D721Med (cell line): ENCODE measurements around the gene PLCD3.

Source experiments
- DNase-seq: peaks from one replicate; pipeline ENCODE4 v3.0.0; 2011; ENCODE audit warnings: low spot score; ENCODE audit not compliant: insufficient read length
- FAIRE-seq: peaks from 2 replicates; lab custom pipeline; 2011; peaks lifted over from hg19 to GRCh38; lab: Jason Lieb, UNC
- CTCF ChIP-seq: IDR thresholded peaks from 2 replicates; pipeline ENCODE4 v1.5.1; 2012; ENCODE audit warnings: mild to moderate bottlenecking, control low read depth; ENCODE audit not compliant: insufficient read depth; ENCODE audit errors: missing control alignments

Gene PLCD3

GRCh38 chr17:45061606-45062205 is 70.6 kb downstream of the PLCD3 start:
- no peak for TF ChIP-seq CTCF
- FAIRE-seq (no peak), DNase-seq (no peak)

- DNase-seq (peak; percentile 81), FAIRE-seq (no peak)
- no peak for TF ChIP-seq CTCF
Measured at GRCh38 chr17:45060797-45061605, 71.3 kb downstream of the PLCD3 start, which contains the start of gene NMT1. NMT1 (plus strand) TSS chr17:45061317; CDS start chr17:45061330, 13 bp downstream.

GRCh38 chr17:45060382-45060796 is 71.9 kb downstream of the PLCD3 start:
- FAIRE-seq: no peak
- TF ChIP-seq CTCF: no peak

More at GRCh38 chr17:45060382-45060796, 71.9 kb downstream of the PLCD3 start:
- DNase-seq: no peak
